HEK293 (cell line): ENCODE data around the gene STAB2.

Source experiments
- CTCF ChIA-PET: fragments of 350-600 bp; formaldehyde crosslinking; extraction: SDS; loops from one replicate; lab custom pipeline; 2021; ENCODE audit warnings: antibody characterized with exemption; lab: Yijun Ruan, JAX
- POLR2A ChIA-PET: fragments of 300-600 bp; formaldehyde crosslinking; extraction: SDS; loops from one replicate; lab custom pipeline; 2020; ENCODE audit warnings: antibody characterized with exemption, inconsistent platforms; lab: Yijun Ruan, JAX
- H3K27ac ChIP-seq: fragments of 200-500 bp; sonication (Bioruptor generic); 2 replicates; pipeline ENCODE4 v1.5.1; 2014; ENCODE audit warnings: low read depth, low read length, control low read depth, inconsistent platforms; ENCODE audit errors: extremely low read depth
- H3K36me3 ChIP-seq, 2 experiments: fragments of 200-500 bp in 1 of 2; sonication (Bioruptor generic) in 1 of 2; 1 replicate in 1 of 2; 2 replicates in 1 of 2; pipeline ENCODE4 v1.5.1; 2014 to 2017; ENCODE audit warnings: inconsistent platforms in 2 of 2, low read length in 2 of 2; ENCODE audit not compliant: control insufficient read depth in 2 of 2, insufficient read depth in 1 of 2
- H3K4me1 ChIP-seq: fragments of 200-500 bp; sonication (Bioruptor generic); 2 replicates; pipeline ENCODE4 v1.5.1; 2014; ENCODE audit warnings: mild to moderate bottlenecking, low read length, inconsistent platforms; ENCODE audit not compliant: control insufficient read depth, insufficient read depth
- H3K4me3 ChIP-seq: 2 replicates; pipeline ENCODE4 v1.5.1; 2011; ENCODE audit warnings: low read depth, mild to moderate bottlenecking, control low read depth, low read length, moderate library complexity
- H3K9me3 ChIP-seq: fragments of 200-500 bp; sonication (Bioruptor generic); 2 replicates; pipeline ENCODE4 v1.5.1; 2014; ENCODE audit warnings: low read depth, low read length, inconsistent platforms; ENCODE audit not compliant: control insufficient read depth, insufficient read depth
- HOXA7 ChIP-seq: sonication (generic); formaldehyde crosslinking; IDR thresholded peaks from 2 replicates; pipeline ENCODE4 v1.8.1; 2022; ENCODE audit warnings: missing genetic modification reagents, borderline replicate concordance
- IKZF3 ChIP-seq: fragments of 450-650 bp; IDR thresholded peaks from 2 replicates; pipeline ENCODE4 v1.5.0; 2018; ENCODE audit warnings: missing biosample characterization, mild to moderate bottlenecking, missing genetic modification characterization, moderate library complexity
- PRDM1 ChIP-seq: fragments of 450-650 bp; formaldehyde crosslinking; IDR thresholded peaks from 2 replicates; pipeline ENCODE4; 2016; ENCODE audit warnings: missing biosample characterization, missing genetic modification characterization
- SCRT1 ChIP-seq: fragments of 450-650 bp; formaldehyde crosslinking; IDR thresholded peaks from 2 replicates; pipeline ENCODE4 v1.5.1; 2016; ENCODE audit warnings: missing biosample characterization, missing genetic modification characterization, borderline replicate concordance
- ZBTB11 ChIP-seq: fragments of 450-650 bp; formaldehyde crosslinking; conservative IDR thresholded peaks from 2 replicates; pipeline ENCODE4 v1.5.1; 2016; ENCODE audit warnings: low read depth, missing biosample characterization, missing genetic modification characterization
- ZBTB20 ChIP-seq: fragments of 450-650 bp; formaldehyde crosslinking; IDR thresholded peaks from 2 replicates; pipeline ENCODE4 v1.5.1; 2016; ENCODE audit warnings: missing biosample characterization, missing genetic modification characterization
- ZNF112 ChIP-seq: fragments of 450-650 bp; formaldehyde crosslinking; IDR thresholded peaks from 2 replicates; pipeline ENCODE4 v1.5.0; 2017; ENCODE audit warnings: missing biosample characterization, missing genetic modification characterization
- ZNF114 ChIP-seq: fragments of 450-650 bp; formaldehyde crosslinking; IDR thresholded peaks from 2 replicates; pipeline ENCODE4 v1.5.0; 2017; ENCODE audit warnings: missing biosample characterization, missing genetic modification characterization
- ZNF157 ChIP-seq: fragments of 450-650 bp; formaldehyde crosslinking; IDR thresholded peaks from 2 replicates; pipeline ENCODE4 v1.5.1; 2016; ENCODE audit warnings: missing biosample characterization, missing genetic modification characterization
- ZNF19 ChIP-seq: fragments of 450-650 bp; formaldehyde crosslinking; IDR thresholded peaks from 2 replicates; pipeline ENCODE4; 2016; ENCODE audit warnings: missing biosample characterization, missing genetic modification characterization, low read depth
- ZNF2 ChIP-seq: fragments of 450-650 bp; formaldehyde crosslinking; IDR thresholded peaks from 2 replicates; pipeline ENCODE4 v1.5.1; 2016; ENCODE audit warnings: missing biosample characterization, missing genetic modification characterization
- ZNF214 ChIP-seq: fragments of 450-650 bp; formaldehyde crosslinking; IDR thresholded peaks from 2 replicates; pipeline ENCODE4 v1.5.1; 2017; ENCODE audit warnings: missing biosample characterization, mild to moderate bottlenecking, missing genetic modification characterization, borderline replicate concordance
- ZNF221 ChIP-seq: fragments of 450-650 bp; formaldehyde crosslinking; IDR thresholded peaks from 2 replicates; pipeline ENCODE4 v1.5.1; 2017; ENCODE audit warnings: missing biosample characterization, missing genetic modification characterization, borderline replicate concordance
- ZNF266 ChIP-seq: fragments of 450-650 bp; formaldehyde crosslinking; IDR thresholded peaks from 2 replicates; pipeline ENCODE4 v1.5.1; 2016; ENCODE audit warnings: missing biosample characterization, missing genetic modification characterization, low read depth
- ZNF274 ChIP-seq, 2 experiments: fragments of 200-500 bp in 1 of 2; fragments of 450-650 bp in 1 of 2; sonication (Bioruptor generic) in 1 of 2; formaldehyde crosslinking in 1 of 2; IDR thresholded peaks; 2 replicates each; pipeline versions ENCODE4 v1.5.1 to v1.6.1; 2014 to 2016; ENCODE audit warnings: borderline replicate concordance in 1 of 2, inconsistent platforms in 1 of 2, low read length in 1 of 2, missing biosample characterization in 1 of 2, missing genetic modification characterization in 1 of 2
- ZNF362 ChIP-seq: fragments of 450-650 bp; formaldehyde crosslinking; IDR thresholded peaks from 2 replicates; pipeline ENCODE4 v1.5.1; 2016; ENCODE audit warnings: missing biosample characterization, missing genetic modification characterization
- ZNF555 ChIP-seq: fragments of 450-650 bp; formaldehyde crosslinking; conservative IDR thresholded peaks from 2 replicates; pipeline ENCODE4 v1.5.1; 2017; ENCODE audit warnings: missing biosample characterization, mild to moderate bottlenecking, missing genetic modification characterization, inconsistent platforms
- ZNF558 ChIP-seq: fragments of 450-650 bp; formaldehyde crosslinking; IDR thresholded peaks from 2 replicates; pipeline ENCODE4 v1.5.1; 2016; ENCODE audit warnings: missing biosample characterization, missing genetic modification characterization
- ZNF660 ChIP-seq: fragments of 450-650 bp; IDR thresholded peaks from 2 replicates; pipeline ENCODE4 v1.5.1; 2018; ENCODE audit warnings: missing biosample characterization, mild to moderate bottlenecking, missing genetic modification characterization
- ZNF670 ChIP-seq: fragments of 450-650 bp; formaldehyde crosslinking; IDR thresholded peaks from 2 replicates; pipeline ENCODE4 v1.5.1; 2016; ENCODE audit warnings: missing biosample characterization, missing genetic modification characterization, low read depth
- ZNF776 ChIP-seq: fragments of 450-650 bp; formaldehyde crosslinking; IDR thresholded peaks from 2 replicates; pipeline ENCODE4 v1.5.0; 2017; ENCODE audit warnings: missing biosample characterization, missing genetic modification characterization, borderline replicate concordance
- ZNF830 ChIP-seq: fragments of 450-650 bp; IDR thresholded peaks from 2 replicates; pipeline ENCODE4 v1.5.0; 2018; ENCODE audit warnings: missing biosample characterization, missing genetic modification characterization, low read depth, mild to moderate bottlenecking, moderate library complexity
- ZSCAN4 ChIP-seq: fragments of 450-650 bp; formaldehyde crosslinking; IDR thresholded peaks from 2 replicates; pipeline ENCODE4 v1.5.1; 2017; ENCODE audit warnings: missing biosample characterization, missing genetic modification characterization

STAB2 gene

GRCh38 chr12:103583008-103583407 lies 4.1 kb upstream of the STAB2 start (continued):
- TF ChIP-seq ZNF2 (tag by site-specific recombination), result no peak

- ChIA-PET CTCF (interaction anchor here (0.7 to 2.6 kb wide), 6 partner anchors 11 to 310 kb away, joined by 3 to 12 read pairs (median 3); no protein-coding TSS in a partner anchor), POLR2A (no interaction called here)
- Histone ChIP-seq H3K27ac (no peak overlapping the region), H3K9me3 (no peaks in the 10 kb centered on the region), H3K4me1 (no peaks in the 10 kb centered on the region), H3K4me3 (no peak overlapping the region), H3K36me3 (no peaks in the 10 kb centered on the region)
- TF ChIP-seq ZNF776 (tag by site-specific recombination) (no peak), ZNF112 (no peak), ZNF274 (IDR thresholded peaks at IDR 0.05; ENCODE audit: low read length) (no peak), ZNF274 (tag by site-specific recombination; IDR thresholded peaks at IDR 0.05; ENCODE audit: borderline replicate concordance) (no peak), ZNF114 (tag by site-specific recombination) (no peak), HOXA7 (CRISPR knock-in tag) (no peak), ZNF555 (tag by site-specific recombination) (no peak), ZSCAN4 (tag by site-specific recombination) (no peak), ZNF221 (tag by site-specific recombination) (no peak), ZNF157 (tag by site-specific recombination) (no peak), ZNF214 (no peak), IKZF3 (tag by site-specific recombination) (no peak), ZNF362 (tag by site-specific recombination) (no peak), ZBTB20 (no peak), ZNF660 (tag by site-specific recombination) (no peak)
Observed at GRCh38 chr12:103586132-103586531, 941 bp upstream of the STAB2 start.

GRCh38 chr12:103588680-103589079 lies 1.6 kb downstream of the STAB2 start:
- ChIA-PET CTCF (interaction anchor here (0.6 to 2.6 kb wide), 3 partner anchors 14 to 275 kb away, joined by 3 to 11 read pairs (median 3); no protein-coding TSS in a partner anchor), POLR2A (no interaction called here)
- Histone ChIP-seq H3K4me1 (no peaks in the 10 kb centered on the region), H3K27ac (no peak overlapping the region), H3K4me3 (no peak overlapping the region), H3K36me3 (no peaks in the 10 kb centered on the region), H3K9me3 (no peaks in the 10 kb centered on the region)
- TF ChIP-seq ZNF19 (tag by site-specific recombination), result no peak
- no peak for TF ChIP-seq ZNF114 (tag by site-specific recombination)

- Histone ChIP-seq H3K9me3 (no peaks in the 10 kb centered on the region), H3K4me3 (no peak overlapping the region), H3K4me1 (no peaks in the 10 kb centered on the region), H3K27ac (no peak overlapping the region), H3K36me3 (no peaks in the 10 kb centered on the region)
- POLR2A ChIA-PET, result no interaction called here
- CTCF ChIA-PET, result interaction anchor here (1.3 kb wide), 1 partner anchor 15 kb away, joined by 3 read pairs; no protein-coding TSS in a partner anchor
- no peak for TF ChIP-seq ZBTB11
- no peak for TF ChIP-seq ZNF266 (tag by site-specific recombination)
- TF ChIP-seq ZNF830 (tag by site-specific recombination), result no peak
- TF ChIP-seq ZNF558 (tag by site-specific recombination), result no peak
- TF ChIP-seq SCRT1, result no peak
- TF ChIP-seq ZNF670 (tag by site-specific recombination), result no peak
- no peak for TF ChIP-seq PRDM1
Observed at GRCh38 chr12:103589517-103589916, 2.4 kb downstream of the STAB2 start.
